Osteoblast (primary cell): Measurements from ENCODE around the gene GALP. TPM values are rescaled to one million over a fixed set of nuclear protein-coding genes. Genes with fewer than 3 reads are reported as not detected.

Source experiments
- DNase-seq: peaks from one replicate; pipeline ENCODE4 v3.0.0; 2011; ENCODE audit warnings: low spot score, mixed read lengths; ENCODE audit not compliant: insufficient read length; ENCODE audit errors: missing footprints
- H2AFZ ChIP-seq: 2 replicates; pipeline ENCODE4 v1.6.0; 2011; ENCODE audit warnings: mild to moderate bottlenecking, low read length
- H3K27ac ChIP-seq: 2 replicates; pipeline ENCODE4 v1.5.1; 2011; ENCODE audit warnings: mild to moderate bottlenecking, low read depth, low read length, moderate library complexity
- H3K27me3 ChIP-seq: 2 replicates; pipeline ENCODE4 v1.6.0; 2012; ENCODE audit warnings: mild to moderate bottlenecking, control low read depth, inconsistent platforms, low read length, moderate library complexity; ENCODE audit not compliant: insufficient read depth
- H3K36me3 ChIP-seq: 2 replicates; pipeline ENCODE4 v1.5.1; 2011; ENCODE audit warnings: mild to moderate bottlenecking, low read length, control low read depth, moderate library complexity; ENCODE audit not compliant: insufficient read depth
- H3K4me1 ChIP-seq: 2 replicates; pipeline ENCODE4 v1.5.1; 2011; ENCODE audit warnings: mild to moderate bottlenecking, low read length, control low read depth, moderate library complexity; ENCODE audit not compliant: insufficient read depth
- H3K4me2 ChIP-seq: 2 replicates; pipeline ENCODE4 v1.6.0; 2011; ENCODE audit warnings: mild to moderate bottlenecking, low read length; ENCODE audit not compliant: insufficient read depth
- H3K4me3 ChIP-seq: fragments of 200-600 bp; sonication (generic); 3 replicates; pipeline ENCODE4 v1.5.1; 2012; ENCODE audit warnings: mild to moderate bottlenecking, low read length, inconsistent platforms; ENCODE audit not compliant: insufficient read depth
- H3K79me2 ChIP-seq: 2 replicates; pipeline ENCODE4 v1.6.0; 2012; ENCODE audit warnings: mild to moderate bottlenecking, low read length, control low read depth, inconsistent platforms; ENCODE audit not compliant: insufficient read depth
- H3K9me3 ChIP-seq: 2 replicates; pipeline ENCODE4 v1.5.1; 2011; ENCODE audit warnings: low read depth, low read length, control low read depth
- H4K20me1 ChIP-seq: 2 replicates; pipeline ENCODE4 v1.6.0; 2012; ENCODE audit warnings: mild to moderate bottlenecking, low read length, control low read depth; ENCODE audit not compliant: insufficient read depth
- total RNA-seq: library from RNA; depleted of rRNA; stranded (reverse); fragments of >200 nt; gene quantifications from 2 replicates; pipeline ENCODE4 v1.2.3, GENCODE V29; 2012
- TF ChIP-seq, protein P1 (sequence below): IDR thresholded peaks from 2 replicates; pipeline ENCODE4 v1.5.1; 2011; ENCODE audit warnings: mild to moderate bottlenecking, low read depth, low read length, moderate library complexity; ENCODE audit errors: extremely low read depth

GALP gene
- total RNA-seq, 1 donor: not detected

DNA sequence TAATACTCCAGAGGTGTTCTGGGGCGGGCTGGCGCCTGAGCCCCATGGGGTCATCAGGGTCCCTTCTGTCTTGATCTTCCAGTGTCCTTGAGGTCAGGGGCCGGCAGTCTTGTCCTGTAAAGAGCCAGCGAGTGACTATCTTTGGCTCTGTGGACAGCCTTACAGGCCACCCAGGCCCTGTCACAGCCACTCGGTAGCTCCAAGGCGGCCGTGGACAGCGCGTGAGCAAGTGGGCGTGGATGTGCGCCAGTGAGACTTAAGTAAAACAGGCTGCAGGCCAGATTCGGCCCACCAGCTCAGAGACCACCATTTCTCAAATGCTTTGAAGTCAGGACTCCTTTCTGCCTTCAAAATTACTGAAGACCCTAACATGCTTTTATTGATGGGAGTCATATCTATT is 31.0 kb upstream of the GALP start:
- Histone ChIP-seq H3K9me3 (no peaks in the 10 kb centered on the region), H2AFZ (no peak overlapping the region), H3K27ac (no peak overlapping the region), H3K79me2 (peaks cover 31% of the 10 kb centered on the region), H3K27me3 (no peaks in the 10 kb centered on the region), H3K4me1 (peaks cover 14% of the 10 kb centered on the region), H3K4me3 (no peak overlapping the region), H4K20me1 (no peaks in the 10 kb centered on the region), H3K36me3 (no peaks in the 10 kb centered on the region), H3K4me2 (no peak overlapping the region)
- no peak for DNase-seq
- TF ChIP-seq, protein P1, sequence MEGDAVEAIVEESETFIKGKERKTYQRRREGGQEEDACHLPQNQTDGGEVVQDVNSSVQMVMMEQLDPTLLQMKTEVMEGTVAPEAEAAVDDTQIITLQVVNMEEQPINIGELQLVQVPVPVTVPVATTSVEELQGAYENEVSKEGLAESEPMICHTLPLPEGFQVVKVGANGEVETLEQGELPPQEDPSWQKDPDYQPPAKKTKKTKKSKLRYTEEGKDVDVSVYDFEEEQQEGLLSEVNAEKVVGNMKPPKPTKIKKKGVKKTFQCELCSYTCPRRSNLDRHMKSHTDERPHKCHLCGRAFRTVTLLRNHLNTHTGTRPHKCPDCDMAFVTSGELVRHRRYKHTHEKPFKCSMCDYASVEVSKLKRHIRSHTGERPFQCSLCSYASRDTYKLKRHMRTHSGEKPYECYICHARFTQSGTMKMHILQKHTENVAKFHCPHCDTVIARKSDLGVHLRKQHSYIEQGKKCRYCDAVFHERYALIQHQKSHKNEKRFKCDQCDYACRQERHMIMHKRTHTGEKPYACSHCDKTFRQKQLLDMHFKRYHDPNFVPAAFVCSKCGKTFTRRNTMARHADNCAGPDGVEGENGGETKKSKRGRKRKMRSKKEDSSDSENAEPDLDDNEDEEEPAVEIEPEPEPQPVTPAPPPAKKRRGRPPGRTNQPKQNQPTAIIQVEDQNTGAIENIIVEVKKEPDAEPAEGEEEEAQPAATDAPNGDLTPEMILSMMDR: no peak

GRCh38 chr19:56145698-56146097 is 30.1 kb upstream of the GALP start:
- Histone ChIP-seq H3K4me3 (no peak overlapping the region), H3K79me2 (peaks cover 36% of the 10 kb centered on the region), H3K36me3 (no peaks in the 10 kb centered on the region), H2AFZ (no peak overlapping the region), H3K4me2 (no peak overlapping the region), H3K27ac (no peak overlapping the region), H3K4me1 (peaks cover 14% of the 10 kb centered on the region), H4K20me1 (peaks cover 4% of the 10 kb centered on the region), H3K27me3 (no peaks in the 10 kb centered on the region), H3K9me3 (no peaks in the 10 kb centered on the region)
- peak; percentile 89 for DNase-seq
- TF ChIP-seq, protein P1: no peak

- Histone ChIP-seq H4K20me1 (peaks cover 4% of the 10 kb centered on the region), H3K79me2 (peaks cover 32% of the 10 kb centered on the region), H3K27me3 (no peaks in the 10 kb centered on the region), H3K4me3 (no peak overlapping the region), H3K4me2 (no peak overlapping the region), H2AFZ (no peak overlapping the region), H3K36me3 (no peaks in the 10 kb centered on the region), H3K9me3 (no peaks in the 10 kb centered on the region), H3K4me1 (peaks cover 11% of the 10 kb centered on the region), H3K27ac (no peak overlapping the region)
- TF ChIP-seq, protein P1: no peak
- DNase-seq: peak; percentile 85
Measured at GRCh38 chr19:56146904-56147303, 28.9 kb upstream of the GALP start.

DNA sequence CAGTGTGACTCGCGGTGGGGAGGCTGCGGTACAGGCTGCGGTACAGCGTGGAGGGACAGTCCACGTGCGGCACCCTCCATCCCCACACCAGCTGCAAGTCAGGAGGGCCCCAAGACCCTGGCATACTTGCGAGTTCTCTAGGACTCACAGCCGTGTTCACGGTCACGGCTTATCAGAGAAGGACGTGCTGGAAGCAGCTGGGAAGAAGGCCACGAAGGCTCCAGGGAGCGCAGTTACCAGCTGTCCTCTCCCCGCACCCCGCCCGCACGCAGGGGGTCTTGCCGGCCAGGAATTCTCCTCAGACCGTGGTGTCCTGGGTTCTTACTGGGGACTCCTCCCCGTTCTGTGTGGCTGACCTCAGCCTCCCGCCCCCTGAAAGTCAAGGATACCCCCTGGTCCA is 28.5 kb upstream of the GALP start:
- Histone ChIP-seq H3K79me2 (peaks cover 31% of the 10 kb centered on the region), H3K4me1 (peaks cover 7% of the 10 kb centered on the region), H3K4me2 (no peak overlapping the region), H3K36me3 (no peaks in the 10 kb centered on the region), H2AFZ (no peak overlapping the region), H3K27me3 (no peaks in the 10 kb centered on the region), H4K20me1 (peaks cover 4% of the 10 kb centered on the region), H3K27ac (no peak overlapping the region), H3K9me3 (no peaks in the 10 kb centered on the region), H3K4me3 (no peak overlapping the region)
- DNase-seq: no peak
- TF ChIP-seq, protein P1: no peak
